Suppressor macrophage (primary cell): ENCODE measurements around the gene ZBTB46.
"Not testable (repeated sequence)": the region's sequence is repeated elsewhere in the genome, so short reads cannot be mapped to it uniquely, and the experiment has no call there.

ENCODE experiments used
- DNase-seq, 4 experiments: peaks; one replicate each; pipeline ENCODE4 v3.0.0-alpha.2; 2020 to 2022

The ZBTB46 gene

DNA sequence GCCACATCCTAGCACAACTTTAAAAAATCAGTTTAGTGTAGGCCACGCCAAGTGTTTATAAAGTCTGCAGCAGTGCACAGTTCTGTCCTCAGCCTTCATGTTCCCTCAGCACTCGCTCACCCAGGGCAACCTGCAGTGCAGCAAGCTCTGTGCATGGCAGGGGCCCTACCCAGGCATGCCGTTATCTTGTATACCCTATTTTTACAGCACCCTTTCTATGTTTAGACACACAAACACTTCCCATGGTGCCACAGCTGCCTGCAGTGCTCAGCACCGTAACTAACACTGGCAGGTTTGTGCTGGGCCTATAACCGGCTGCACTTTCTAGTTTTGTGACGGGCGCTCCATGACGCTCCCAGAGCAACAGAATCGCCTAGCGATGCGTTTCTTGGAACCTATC is 43.8 kb downstream of the ZBTB46 start:
- DNase-seq: no peak

DNA sequence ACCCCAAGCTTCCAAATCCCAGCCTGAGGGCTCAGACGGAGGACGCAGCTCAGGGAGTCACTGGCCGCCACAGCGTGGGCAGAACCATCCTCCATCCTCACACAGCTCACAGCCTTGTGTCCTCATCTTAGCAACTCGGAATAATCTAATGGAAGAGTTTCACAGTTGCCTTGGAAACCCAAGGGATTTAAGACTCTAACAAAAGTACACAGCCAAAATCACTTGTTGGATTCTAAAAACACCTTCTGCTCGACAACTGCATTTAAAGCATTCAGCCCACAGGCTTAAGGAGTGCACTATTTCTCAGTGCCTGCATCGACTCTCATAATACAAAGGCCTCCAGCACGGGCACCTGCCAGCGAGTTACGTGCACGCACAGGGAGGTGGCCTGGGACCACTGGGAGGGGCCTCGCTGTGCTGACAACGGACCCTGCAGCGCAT is 45.4 kb downstream of the ZBTB46 start:
- no peak for DNase-seq

DNA sequence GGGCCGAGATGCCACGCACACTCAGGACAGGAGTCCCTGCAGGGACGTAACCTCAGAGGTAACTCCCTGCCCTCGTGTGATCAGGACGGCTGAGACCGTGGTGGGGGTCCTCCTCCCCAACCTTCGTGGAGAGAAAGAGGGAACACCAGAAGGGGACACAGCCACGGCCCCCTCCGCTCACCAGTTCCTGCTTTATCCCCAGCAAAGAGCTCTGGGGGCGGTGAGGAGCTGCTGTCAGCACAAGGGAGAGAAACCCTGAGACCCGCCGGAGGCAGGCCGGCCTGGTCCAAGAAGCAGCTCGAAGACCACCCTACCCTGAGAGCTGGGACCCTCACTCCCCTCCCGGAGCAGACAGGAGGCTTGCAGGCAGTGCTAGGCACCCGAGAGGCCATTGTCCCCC is 47.1 kb downstream of the ZBTB46 start:
- no peak for DNase-seq

DNA sequence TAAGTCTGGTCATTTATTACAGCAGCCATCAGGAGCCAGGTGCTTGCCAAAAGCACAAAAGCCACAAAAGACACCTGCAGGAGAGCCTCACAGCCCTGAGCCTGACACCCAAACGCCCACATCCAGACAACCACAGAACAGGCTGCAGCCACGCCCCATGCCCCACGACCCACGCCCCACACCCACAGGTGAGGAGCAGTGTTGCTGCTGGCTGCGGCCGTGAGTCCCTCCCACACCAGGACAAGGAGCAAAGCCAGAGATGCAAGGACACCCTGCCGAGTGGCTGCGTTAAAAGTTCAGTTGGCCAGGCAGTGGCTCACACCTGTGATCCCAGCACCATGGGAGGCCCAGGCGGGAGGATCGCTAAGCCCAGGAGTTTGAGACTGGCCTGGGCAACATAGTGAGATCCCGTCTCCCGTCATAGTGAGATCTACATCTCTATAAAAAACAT is 48.5 kb downstream of the ZBTB46 start:
- DNase-seq: no peak

DNA sequence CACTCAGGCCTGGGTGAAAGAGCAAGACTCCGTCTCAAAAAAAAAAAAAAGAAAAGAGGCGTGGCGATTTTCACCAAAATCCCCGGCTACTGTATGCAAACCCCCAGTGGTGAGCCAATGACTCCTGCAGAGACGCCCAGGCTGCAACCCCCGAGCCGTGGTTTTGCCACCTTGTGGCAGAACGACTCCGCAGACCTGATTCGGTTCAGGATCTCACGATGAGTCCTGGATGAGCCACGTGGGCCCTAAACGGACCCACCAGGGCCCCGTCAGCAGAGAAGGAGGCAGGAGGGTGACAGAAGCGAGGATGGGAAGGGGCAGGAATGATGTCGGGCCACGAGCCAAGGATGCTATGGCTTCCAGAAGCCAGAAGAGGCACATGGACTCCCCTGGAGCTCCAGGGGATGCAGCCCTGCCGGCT is 49.0 kb downstream of the ZBTB46 start:
- DNase-seq: no peak

DNA sequence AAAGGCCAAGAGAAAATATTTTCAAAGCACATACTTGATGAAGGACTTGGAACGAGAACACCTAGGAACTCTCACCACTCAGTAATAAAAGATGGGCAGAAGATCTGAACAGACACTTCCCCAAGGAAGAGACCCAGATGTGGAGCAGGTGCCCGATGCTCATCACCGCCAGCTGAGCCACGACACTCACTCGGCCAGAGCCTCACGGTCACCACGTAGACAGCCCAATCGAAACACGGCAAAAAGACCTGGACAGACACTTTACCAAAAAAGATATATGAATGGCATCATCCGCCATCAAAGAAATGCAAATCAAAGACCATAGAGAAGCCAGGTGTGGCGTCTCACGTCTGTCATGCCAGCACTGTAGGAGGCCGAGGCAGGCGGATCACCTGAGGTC is 49.9 kb downstream of the ZBTB46 start:
- DNase-seq: no peak

DNA sequence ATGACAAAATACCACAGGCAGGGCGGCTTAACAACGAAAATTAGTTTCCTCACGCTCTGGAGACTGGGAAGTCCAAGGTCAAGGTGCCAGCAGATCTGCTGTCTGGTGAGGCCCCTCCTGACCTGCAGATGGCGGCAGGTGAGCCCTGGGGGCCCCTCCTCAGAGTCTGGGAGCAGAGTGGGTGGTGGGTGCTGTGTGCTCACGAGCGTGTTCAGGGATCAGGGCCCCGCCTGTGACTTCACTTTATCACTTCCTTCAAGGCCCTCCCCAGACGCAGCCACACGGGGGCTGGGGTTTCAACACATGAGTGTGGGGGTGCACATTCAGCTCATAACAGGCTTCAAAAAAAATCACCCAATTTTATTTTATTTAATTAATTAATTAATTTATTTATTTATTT is 52.2 kb downstream of the ZBTB46 start:
- DNase-seq: peak in 1 of 4 experiments; percentile 34

DNA sequence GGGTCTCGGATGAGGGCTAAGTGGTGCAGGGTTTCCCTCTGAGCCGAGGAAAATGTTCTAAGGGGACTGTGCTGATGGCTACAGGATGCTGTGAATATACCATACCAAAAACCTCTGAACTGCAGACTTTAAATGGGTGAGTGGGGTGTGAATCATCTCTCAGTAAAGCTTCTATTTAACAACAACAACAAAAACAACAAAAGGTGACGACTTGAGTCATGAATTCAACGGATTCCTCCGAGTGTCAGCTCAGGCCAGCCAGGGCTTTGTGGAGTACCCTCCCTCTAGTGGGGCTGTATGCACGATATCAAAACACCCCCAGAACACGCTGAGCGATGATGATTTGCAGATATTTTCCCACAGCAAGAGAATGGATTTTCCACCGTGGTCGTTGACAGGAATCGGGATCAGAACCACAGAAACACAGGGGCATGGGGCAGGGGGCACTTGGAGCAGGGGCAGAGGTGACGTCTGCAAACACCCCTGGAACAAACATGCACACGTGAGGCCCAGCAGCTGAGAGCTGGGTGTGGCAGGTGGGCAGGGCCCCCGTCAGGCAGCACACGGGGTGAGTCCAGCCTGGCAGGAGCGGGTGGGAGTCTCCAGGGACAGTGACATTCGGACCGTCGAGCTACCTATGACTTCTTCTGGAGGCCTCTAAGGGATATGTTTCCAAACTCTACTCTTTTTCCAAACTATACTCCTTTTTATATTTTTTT is 52.9 kb downstream of the ZBTB46 start:
- DNase-seq: no peak

DNA sequence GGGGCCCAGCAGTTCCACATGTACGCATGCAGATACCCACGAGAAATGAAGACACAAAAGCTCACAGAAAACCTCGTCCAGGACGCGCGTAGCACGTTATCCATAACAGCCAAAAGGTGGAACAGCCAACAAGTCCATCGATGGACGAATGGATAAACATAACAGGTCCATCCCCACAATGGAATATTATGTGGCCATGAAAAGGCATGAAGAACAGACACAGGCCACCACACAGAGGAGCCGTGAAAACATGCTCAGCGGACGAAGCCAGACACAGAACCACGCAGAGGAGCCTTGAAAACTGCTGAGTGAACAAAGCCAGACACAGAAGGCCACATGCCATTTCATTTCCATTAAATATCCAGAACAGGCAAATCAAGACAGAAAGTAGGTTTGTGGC is 53.5 kb downstream of the ZBTB46 start:
- DNase-seq: no peak

DNA sequence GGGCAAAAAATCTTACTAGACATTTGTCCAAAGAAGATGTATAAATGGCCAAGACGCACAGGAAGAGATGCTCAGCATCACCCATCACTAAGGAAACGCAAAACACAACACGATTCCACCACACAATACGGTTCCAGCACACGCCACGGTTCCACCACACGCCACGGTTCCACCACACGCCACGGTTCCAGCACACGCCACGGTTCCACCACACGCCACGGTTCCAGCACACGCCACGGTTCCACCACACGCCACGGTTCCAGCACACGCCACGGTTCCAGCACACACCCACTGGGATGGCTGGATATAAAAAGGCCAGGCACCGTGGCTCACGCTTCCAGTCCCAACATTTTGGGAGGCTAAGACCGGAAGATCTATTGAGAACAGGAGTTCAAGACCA is 54.2 kb downstream of the ZBTB46 start:
- DNase-seq: not testable (repeated sequence)

DNA sequence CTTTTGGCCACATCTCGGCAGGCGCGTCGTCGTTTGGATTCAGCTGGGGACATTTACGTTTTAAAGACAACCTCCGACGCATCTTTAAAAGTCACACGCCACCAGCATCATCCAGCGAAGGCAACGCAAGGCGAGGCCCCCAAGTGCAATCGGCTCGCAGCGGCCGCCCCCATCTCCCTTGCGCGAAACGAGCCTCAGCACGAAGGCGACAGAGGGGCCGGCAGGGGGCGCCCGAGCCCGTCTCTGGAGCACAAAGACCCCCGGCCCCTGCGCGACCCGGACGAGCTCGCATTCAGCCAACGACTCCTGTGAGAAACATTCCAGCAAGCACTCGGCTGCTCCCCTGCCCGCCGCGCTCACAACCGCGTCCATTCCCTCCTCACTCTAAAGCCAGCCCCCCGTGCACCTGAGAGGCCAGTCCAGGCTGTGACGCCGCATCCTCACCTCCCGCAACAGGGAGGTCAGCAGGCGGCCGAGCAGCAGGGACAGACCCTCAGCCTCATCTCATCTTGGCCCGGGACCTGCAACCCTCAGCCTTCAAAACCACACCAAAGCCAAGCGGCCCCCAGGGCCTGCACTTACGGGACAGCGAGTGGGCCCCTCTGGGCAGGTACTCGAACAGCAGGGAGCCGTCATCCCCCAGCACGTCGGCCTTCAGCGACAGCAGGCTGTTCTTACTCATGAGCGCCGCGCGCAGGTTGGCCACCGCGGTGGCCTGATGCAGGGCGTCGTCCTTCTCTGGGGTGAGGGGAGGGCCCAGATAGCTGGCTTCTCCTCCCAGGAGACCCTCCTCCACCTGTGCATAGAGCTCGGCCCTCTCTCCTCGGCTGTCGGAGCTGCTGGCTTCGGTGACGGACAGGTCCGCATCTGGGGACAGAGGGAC is 55.7 kb downstream of the ZBTB46 start:
- peak in 2 of 4 experiments; percentile 17 to 58 for DNase-seq

DNA sequence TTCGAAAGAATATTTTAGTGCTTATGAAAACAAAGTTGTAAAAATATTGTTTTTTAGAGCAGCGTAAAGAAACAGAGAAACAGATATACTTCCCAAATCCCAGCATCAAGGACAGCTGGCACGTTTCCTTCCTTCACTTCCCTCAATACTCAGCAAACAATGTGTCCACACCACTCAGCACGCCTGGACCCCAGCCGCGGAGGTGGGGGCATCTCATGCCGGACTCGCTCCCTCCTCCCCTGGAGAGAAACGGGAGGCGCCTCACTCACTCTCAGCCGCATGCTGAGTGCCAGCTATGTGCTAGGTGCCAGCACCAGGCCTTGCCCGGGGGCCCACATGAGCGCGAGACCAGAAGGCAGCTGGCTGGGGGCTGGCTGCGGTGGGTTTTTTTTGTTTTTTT is 56.8 kb downstream of the ZBTB46 start:
- DNase-seq: no peak

DNA sequence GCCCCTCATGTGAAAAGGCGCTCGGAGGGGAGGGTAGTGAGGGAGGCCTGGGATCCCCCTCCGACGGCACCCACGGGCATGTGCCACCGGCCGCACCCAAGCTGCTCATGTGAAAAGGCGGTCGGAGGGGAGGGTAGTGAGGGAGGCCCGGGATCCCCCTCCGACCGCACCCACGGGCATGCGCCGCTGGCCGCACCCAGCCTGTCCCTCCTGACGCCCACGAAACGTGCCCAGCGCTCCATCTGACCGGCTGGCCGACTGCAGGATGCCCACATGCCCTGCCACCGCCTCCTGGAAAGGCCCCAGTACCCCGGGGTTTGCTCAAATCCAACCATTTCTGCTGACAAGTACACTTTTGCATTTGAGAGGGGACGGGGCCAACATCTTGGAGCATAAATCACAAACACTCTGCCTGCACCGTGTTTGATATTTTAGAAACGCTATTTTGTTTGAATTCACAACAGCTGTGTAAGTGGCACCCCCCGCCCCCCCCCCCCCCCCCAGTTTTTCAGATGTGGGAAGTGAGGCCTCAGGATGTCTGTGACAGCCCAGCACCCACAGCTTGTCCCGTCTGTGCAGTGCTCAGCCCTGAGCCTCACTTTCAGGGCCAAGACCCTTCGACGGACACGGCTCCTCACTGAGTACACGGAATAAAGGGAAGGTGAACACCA is 57.4 kb downstream of the ZBTB46 start:
- no peak for DNase-seq

DNA sequence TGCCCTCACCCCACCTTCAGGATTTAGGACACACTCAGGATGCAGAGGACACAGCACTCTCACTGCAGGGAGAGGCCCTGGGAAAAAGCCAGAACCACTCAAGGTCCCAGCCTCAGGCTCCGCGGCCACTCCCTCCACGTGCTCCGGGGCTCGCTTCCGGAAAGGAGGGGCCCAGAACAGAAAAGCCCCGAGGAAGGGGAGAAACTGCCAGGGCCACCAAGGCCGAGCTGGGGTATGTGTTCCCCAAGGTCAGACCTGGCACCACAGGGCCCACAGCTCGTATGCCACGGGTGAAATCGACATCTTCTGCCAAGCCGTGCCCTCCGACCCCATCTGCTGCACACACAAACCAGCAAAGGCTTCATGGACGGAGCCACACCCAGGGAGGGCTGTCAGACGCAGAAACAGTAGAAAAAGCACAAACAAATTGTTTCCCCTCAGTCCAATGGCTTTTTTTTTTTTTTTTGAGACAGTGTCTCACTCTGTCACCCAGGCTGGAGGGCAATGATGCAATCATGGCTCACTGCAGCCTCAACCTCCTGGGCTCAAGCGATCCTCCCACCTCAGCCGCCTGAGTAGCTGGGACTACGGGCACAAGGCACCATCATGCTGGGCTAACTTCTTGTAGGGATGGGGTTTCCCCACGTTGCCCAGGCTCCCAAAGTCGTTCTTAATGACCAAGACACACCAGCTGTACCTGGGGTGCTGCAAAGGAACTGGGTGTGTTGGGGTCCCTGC is 58.1 kb downstream of the ZBTB46 start:
- DNase-seq: peak in 2 of 4 experiments; percentile 17 to 32

DNA sequence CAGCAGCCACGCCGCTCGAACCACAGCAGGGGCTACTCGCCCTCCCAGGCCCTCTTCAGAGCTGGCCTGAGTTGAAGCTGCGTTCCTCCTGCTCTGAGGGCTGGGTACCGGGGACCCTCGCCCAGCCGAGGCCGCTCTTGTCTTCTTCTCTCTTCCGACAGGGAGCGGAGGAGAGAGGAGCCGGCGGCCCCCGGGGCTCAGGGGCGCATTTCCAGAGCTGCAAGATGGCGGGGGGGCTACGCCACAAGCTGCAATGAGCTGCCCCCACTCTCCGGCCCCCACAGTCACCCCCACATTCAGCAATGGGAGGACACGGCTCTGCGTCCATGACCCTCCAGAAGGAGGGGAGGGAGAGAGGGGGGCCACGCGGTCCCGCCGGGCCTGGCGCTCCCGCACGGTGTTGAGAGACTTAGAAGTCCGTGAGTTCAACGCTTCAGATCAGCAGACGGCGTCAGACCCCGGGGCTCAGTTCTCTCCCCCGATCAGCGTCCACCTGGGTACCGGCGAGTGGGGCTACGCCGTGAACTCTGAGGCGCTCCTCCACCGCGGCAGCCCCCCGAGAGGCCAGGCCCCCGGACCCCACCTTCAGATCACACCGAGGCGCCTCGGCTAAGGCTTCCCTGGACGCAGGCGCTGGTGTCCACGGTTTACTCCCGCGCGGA is 59.9 kb downstream of the ZBTB46 start:
- no peak for DNase-seq

DNA sequence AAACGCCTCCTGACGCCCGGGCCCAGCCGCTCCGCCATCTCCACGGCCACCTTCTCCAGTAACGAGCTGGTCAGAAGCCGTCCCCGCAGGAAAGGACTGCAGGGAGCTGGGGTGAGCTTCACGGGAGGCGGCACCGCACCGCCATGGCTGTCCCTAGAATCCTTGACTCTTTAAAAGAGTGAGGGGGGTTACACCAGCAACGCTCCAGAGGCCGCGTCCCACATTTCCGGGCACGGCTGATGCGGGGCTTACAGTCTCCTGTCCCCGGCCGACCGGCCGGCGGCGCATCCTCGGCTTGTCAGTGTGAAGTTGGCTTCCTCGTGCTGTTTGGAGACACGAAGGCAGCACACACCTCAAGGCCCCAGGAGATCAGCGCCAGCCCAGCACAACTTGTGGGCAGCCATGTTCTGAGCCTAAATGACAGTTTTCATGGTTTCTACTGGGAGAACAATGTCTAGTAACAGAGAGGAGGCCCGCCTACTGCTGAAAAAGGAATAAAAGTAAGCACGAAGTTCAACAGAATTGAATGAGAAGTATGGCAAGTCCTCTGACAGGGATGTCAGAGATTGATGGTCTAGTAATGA is 61.1 kb downstream of the ZBTB46 start:
- DNase-seq: no peak

DNA sequence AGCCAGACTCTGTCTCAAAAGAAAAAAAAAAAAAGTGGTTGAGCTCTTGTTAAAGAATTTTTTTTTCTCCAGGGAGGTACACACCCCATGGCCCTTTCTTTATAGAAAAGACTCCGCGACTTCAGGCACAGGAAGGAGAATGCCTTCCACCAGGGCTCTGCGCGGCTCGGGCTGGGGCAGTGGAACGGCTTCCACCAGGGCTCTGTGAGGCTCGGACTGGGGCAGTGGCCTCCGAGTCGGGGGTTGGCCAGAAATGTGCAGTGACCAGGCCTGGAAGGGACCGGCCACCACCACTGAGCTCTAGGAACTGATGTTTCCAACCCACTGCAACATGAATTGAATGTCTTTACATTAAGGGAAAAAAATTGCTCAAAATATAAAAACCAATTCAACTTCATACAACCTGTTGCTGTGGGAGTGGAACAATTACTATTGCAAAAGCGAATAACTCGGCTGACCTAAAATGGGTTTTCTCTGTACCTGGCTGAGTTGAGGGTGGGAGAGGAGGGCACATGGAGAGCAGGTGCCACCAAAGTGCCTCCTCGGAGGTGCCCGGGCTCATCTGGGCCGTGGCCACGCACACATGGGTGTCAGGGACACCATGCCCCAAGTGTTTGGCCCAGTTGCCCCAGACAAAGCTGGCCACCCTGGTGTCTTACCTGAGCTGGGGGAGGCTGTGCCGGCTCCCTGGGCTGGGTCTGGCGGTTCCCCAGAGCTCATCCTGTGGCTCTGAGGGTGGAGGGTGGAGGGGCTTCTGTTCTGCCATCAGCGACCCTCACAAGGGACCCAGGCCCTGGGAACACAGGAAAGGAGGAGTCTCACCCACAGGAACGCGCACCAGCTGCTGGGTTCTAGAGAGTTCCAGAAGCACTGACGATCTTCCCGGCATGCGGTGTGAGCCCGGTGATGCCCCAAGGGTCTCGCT is 62.2 kb downstream of the ZBTB46 start:
- DNase-seq: no peak

DNA sequence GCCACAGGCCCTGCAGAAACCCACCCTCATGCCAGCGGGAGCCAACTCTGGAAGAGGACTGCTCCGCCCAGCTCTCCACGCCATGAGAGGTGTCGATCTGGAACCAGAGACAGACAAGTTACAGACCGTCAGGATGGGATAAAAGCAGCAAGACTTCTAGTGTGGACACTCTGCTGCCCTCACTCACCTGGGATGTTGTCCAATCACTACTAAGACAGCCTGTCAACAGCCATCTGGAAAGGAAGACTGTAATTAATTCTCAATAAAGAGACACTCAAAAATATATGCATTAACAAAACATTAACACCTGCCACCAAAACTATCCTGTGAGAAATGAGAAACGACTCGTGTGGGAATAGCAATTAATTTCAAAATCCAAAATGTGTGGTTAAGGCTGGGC is 63.2 kb downstream of the ZBTB46 start:
- no peak for DNase-seq

DNA sequence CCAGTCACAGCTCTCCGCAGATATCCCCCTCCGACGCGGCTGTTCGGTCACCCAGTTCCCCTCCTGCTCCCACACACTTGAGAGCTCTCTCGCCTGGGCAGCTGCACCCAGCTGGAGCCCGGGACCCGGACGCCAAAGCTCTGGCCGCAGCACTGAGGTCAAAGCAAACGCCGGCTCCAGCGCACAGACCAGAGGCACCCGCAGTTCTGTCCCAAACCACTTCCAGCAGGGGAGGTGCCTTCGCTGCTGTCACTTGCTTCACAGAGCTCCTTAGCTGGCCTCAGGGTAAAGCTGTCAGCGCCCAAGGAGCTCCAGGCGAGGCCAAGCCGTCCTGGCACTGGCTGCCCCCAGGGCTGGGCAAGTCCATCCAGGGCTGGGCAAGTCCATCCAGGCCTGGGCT is 63.6 kb downstream of the ZBTB46 start:
- DNase-seq: no peak

DNA sequence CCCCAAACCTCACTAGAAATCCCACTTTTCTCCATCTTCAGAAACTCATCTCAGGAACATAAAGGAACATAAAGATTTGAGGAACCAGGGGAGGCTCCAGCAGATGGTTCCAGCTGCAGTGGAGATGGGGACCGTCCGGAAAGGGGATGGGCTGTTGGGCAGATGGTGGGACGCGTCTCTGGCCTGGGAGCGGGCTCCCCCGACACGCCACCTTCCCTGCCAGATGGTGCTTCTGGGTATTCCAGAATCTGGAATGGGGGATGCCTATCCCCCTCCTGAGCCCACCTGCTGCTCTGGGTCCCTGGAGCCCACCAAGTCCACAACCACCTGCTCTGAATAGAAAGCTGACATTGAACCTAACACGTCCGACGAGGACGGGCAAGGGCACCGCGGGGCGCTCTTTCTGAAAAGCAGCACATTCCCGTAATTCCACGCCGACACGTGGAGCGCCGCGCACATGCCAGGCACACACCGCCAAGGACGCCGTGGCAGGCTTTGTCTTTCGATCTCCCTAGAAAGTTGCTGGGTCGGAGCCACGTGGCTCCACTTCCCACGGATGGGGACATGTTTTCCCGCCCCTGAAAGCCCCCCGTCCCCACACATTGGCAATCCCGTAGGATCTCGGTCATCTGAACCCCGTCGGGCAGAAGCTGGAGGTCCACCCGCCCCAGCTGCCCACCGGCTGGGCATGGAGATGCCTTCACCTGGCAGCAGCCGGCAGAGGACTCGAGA is 64.2 kb downstream of the ZBTB46 start:
- DNase-seq: no peak
